GM12873 (cell line): ENCODE results near the gene DEF6.

Source experiments
- TF ChIP-seq, protein P1 (sequence below): IDR thresholded peaks from 2 replicates; pipeline ENCODE4 v1.5.1; 2012; ENCODE audit warnings: low read depth, mild to moderate bottlenecking, moderate library complexity, low read length, control low read depth; ENCODE audit not compliant: insufficient read depth; ENCODE audit errors: missing control alignments

Gene DEF6

DNA sequence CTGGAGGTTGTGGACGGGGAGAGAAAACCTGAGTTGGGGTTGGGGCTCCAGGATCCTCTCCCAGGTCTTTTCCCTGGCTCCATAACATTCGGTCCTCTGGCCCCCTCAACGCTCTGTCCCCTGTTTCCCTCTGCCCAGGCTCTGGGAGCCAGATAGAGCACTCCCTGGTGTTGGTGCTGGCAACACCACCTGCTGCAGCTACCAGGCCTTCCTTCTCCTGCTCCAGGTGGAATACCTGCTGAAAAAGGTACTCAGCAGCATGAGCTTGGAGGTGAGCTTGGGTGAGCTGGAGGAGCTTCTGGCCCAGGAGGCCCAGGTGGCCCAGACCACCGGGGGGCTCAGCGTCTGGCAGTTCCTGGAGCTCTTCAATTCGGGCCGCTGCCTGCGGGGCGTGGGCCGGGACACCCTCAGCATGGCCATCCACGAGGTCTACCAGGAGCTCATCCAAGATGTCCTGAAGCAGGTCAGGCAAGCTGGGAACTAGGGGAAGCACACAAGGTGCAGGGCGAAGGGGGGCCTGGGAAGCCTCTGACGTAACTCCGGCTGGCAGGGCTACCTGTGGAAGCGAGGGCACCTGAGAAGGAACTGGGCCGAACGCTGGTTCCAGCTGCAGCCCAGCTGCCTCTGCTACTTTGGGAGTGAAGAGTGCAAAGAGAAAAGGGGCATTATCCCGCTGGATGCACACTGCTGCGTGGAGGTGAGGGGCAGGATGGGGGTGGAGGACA is 14.6 kb downstream of the DEF6 start:
- TF ChIP-seq, protein P1, sequence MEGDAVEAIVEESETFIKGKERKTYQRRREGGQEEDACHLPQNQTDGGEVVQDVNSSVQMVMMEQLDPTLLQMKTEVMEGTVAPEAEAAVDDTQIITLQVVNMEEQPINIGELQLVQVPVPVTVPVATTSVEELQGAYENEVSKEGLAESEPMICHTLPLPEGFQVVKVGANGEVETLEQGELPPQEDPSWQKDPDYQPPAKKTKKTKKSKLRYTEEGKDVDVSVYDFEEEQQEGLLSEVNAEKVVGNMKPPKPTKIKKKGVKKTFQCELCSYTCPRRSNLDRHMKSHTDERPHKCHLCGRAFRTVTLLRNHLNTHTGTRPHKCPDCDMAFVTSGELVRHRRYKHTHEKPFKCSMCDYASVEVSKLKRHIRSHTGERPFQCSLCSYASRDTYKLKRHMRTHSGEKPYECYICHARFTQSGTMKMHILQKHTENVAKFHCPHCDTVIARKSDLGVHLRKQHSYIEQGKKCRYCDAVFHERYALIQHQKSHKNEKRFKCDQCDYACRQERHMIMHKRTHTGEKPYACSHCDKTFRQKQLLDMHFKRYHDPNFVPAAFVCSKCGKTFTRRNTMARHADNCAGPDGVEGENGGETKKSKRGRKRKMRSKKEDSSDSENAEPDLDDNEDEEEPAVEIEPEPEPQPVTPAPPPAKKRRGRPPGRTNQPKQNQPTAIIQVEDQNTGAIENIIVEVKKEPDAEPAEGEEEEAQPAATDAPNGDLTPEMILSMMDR: no peak

DNA sequence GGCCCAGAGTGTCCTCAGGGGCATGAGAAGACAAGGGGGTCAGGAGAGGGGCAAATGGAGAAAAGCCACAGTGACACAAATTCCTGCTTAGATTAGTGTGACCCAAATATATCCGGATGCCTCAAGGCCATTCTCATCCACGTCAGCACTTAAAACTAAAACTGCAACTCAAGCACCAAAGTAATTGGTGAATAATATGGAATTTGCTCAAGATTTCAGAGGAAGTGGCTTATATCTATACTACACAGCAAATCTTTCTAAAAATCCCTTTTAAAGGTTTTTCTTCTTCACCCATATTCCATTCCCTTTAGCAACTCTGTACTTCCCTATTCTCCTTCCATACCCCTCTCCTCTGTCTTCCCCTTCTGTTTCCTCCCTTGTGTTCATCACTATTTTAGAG is 15.2 kb downstream of the DEF6 start:
- TF ChIP-seq, protein P1: no peak

DNA sequence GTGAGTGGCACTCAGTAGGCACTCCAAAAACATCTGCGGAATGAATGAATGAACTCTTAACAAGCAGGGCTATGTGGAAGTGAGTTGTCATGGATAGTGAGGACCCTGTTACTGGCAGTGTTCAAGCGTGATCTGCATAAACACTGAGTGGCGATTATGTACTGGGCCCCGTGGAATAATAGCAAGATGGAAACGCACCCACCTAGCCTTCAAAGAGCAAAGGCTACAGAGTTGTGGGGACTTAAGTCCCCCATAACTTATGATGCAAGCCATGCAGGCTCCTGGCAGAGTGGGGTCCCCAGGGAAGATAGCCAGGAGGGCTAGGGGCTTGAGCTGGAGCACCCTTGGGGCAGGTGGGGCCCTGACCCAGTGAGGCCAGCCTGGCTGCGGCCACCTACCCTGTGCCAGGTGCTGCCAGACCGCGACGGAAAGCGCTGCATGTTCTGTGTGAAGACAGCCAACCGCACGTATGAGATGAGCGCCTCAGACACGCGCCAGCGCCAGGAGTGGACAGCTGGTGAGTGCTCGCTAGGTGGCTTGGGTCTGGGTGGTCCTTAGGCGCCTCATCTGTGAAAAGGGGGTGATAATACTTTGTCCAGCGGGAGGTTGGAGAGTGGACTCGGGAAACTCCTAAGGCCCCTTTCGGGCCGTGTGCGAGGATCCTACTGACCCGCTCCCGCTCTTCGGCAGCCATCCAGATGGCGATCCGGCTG is 20.0 kb downstream of the DEF6 start:
- TF ChIP-seq, protein P1: no peak

DNA sequence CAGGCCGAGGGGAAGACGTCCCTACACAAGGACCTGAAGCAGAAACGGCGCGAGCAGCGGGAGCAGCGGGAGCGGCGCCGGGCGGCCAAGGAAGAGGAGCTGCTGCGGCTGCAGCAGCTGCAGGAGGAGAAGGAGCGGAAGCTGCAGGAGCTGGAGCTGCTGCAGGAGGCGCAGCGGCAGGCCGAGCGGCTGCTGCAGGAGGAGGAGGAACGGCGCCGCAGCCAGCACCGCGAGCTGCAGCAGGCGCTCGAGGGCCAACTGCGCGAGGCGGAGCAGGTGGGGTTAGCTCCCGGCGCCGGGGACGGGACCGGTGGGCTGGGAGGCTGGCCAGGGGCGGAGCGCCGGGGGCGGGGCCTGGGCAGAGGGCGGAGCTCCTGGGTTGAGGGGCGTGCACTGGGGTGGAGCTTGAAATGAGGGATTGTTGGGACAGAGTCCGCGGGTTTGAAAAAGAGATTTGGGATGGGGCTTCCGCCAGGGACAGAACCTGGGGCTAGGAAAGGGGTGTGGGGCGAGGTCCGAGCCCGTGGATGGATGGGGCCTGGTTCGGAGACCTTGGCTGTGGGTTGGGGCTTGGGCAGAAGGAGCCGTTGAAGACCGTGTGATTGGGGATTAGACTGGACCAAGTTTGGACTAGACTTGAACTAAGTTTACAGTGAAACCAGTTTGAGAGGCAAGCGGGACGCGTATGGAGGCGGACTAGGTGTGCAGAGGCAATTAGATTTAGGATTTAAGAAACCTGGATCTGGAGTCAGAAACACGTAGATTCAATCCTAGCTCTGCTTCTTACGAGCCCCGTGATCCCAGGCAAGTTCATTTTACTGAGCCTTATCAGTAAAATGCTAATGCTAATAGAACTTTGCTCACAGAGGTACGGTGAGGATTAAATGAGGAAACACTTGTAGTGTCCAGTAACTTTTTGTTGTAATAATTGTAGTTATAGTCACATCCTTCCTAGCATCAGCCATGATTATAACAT is 20.9 kb downstream of the DEF6 start:
- TF ChIP-seq, protein P1: no peak

DNA sequence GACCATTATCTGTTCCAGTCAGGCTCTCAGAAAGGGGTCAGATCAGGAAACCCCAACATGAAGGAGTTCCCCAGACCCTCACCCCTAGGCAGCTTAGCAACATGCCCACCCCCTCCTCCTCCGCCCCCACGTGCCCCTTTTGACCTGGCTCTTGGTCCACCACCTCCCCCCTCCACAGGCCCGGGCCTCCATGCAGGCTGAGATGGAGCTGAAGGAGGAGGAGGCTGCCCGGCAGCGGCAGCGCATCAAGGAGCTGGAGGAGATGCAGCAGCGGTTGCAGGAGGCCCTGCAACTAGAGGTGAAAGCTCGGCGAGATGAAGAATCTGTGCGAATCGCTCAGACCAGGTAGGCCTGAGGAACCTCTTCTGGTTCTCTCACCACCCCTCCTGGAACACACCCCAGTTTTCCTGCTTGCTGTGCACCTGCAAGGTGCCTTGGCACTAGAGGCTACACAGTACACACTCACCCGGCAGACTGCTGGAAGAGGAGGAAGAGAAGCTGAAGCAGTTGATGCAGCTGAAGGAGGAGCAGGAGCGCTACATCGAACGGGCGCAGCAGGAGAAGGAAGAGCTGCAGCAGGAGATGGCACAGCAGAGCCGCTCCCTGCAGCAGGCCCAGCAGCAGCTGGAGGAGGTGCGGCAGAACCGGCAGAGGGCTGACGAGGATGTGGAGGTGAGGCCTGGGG is 21.9 kb downstream of the DEF6 start:
- TF ChIP-seq, protein P1: no peak

DNA sequence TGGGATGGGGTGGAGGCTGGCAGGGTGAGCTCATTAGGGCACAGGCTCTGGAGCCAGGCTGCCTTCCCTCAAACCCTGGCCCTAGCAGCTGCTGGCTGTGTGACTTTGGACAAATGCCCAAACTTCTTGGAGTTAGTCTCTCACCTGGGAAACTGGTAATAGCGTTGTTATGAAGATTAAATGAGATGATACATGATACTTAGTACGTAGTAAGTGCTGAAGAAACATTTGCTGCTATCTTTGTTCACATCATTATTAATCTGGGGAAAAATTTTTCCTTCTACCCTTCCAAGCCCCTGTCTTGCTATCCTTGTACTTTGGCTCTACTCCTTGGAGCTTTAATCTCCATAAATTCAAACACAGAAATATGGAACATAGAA is 22.4 kb downstream of the DEF6 start:
- TF ChIP-seq, protein P1: no peak
